DMS79 (cell line): ENCODE results near the gene PPM1L.

Source experiments
- DNase-seq: peaks from one replicate; lab custom pipeline; 2025; lab: John Stamatoyannopoulos, UW

The PPM1L gene

GRCh38 chr3:160765211-160765610, 9.2 kb downstream of the PPM1L start:
- DNase-seq, result no peak

DNA sequence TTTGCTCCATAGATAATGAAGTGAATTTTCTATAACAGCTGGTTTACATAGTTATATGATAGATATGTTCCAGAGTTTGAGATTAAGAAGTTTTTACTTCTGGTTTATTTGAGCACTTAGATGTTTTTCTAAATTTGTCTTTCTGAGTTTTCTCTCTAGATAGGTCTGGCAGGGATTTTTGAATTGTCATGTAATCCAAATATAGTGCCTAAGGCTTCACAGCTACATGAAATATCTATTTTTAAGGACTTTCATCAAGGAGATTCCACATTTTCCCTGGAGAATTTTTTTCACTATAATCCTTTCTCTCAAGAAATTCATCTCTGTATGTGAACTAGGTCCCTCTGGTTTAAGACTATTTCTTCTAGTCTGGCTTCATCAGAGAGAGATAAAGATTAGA, 12.0 kb downstream of the PPM1L start:
- no peak for DNase-seq

- no peak for DNase-seq
Measured at GRCh38 chr3:160768918-160769317, 12.9 kb downstream of the PPM1L start.

DNA sequence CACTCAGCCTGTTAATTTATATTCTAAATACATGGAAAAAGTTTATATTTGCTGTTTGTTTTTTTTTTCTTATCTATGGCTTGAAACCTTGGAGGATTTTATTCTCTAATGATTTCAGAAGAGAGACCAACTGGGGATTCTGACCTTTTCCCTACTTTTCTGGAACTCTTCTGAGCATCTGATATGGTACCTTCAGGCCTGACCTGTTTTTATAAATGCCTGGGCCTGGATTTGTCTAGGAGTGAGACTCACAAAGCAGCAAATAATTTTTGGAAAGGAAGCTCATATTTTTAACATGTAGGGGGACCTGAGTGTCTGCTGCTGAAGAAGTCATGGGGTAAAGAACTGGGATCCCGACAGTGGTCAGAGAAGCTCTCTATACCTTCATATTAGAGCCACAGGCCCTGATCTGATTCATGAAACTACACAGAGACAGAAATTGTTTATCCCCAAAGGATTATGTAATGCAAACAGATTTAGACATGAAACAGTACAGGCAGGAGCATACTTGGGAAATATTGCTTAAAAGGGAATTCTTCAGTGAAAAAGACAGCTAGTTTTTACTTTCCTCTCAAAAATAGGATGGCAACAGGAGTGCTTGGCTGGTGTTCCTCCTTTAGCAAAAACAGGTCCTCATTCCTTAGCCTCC, 15.9 kb downstream of the PPM1L start:
- no peak for DNase-seq

GRCh38 chr3:160773722-160774121, 17.7 kb downstream of the PPM1L start:
- DNase-seq, result no peak

DNA sequence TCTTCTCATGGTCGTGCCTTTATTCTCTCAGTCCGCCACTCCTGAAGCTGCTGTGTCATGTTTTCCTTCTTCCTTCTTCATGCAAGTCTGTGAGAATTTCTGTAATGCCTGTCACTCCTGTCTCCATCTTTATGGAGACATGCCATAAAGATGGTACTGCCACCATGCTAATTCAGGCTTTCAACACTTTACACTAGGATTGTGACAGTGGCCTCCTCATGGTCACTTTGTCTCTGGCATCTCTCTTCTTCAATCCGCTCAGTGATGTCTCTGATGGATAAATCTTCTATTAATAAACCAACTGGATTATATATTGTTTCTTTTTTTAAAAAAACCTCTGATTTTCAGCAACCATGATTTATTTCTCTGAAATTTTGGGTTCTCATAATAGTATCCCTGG, 18.1 kb downstream of the PPM1L start:
- DNase-seq, result no peak

DNA sequence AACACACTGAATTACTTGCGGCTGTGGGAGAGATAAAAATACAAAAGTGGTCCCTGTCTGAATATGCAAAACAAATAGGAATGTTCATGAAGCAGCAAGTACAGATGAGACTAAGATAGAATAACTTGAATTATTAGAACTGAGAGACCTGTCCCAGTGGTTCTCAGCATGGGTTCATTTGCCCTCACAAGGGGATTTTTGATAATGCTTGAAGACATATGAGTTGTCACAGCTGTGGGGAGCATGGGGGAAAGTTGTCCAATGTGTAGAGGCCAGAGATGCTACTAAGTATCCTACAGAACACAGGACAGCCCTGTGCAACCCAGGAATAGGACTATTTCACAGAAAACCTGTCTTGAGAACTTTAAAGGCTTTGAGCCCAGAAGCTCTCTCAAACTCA, 22.4 kb downstream of the PPM1L start:
- no peak for DNase-seq

- no peak for DNase-seq
Measured at GRCh38 chr3:160779040-160779439, 23.0 kb downstream of the PPM1L start.

DNA sequence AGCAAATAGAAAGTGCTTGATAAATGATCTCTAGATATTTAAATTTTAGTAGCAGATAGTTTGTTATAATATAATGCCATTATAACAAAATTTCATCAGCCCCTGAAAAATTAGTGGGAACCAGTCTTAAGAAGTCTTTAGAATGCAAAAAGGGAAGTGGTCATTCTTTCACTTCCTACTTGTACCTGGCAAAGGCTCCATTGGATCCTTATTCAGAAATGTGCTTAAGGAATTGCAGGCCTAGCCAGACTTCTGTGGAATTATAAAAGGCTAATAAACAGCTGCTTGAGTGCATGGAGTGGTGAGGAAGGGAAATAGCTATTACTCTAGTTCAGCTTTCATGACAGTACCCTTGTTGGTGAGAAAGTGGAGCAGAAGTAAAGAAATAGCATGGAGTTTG, 24.2 kb downstream of the PPM1L start:
- DNase-seq, result no peak

- no peak for DNase-seq
Measured at GRCh38 chr3:160781402-160781801, 25.4 kb downstream of the PPM1L start.

GRCh38 chr3:160781863-160782262, 25.8 kb downstream of the PPM1L start:
- DNase-seq, result no peak

DNA sequence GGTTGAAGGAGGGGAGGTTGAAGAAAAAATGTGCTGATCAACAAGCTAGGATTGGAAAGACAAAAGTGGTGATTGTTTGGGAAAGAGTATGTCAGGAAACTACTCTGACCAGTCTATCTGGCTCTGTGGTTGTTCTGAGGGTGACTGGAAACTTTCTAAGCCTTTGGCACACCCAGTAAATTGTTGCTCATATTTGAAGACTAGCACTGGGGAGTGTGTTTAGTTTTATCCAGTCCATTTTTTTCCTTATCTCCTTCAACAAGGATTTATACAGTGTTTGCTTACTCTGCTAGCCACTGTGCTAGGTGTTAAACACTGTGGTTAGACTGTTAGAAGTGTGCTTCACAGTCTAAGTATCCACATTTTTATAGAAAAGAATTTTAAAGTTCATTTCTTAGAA, 28.8 kb downstream of the PPM1L start:
- no peak for DNase-seq

DNA sequence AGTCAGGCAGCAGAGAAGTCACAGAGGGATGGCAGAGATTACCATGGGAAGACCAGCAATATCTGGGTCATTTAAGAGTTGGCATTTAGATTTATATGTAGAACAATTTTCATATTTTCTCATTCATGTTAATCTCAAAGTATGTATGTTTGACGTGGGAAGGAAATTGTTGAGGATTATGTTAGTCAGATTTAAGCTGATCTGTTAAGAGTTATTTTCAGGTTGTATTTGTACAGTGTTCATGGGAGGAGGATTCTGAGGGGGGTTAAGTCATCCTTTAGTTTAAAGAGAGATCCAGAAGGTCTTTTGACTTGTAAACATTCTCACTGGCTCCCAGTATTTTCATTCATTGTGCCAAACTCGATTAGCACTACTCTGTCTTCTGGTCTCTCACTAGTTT, 34.7 kb downstream of the PPM1L start:
- no peak for DNase-seq

DNA sequence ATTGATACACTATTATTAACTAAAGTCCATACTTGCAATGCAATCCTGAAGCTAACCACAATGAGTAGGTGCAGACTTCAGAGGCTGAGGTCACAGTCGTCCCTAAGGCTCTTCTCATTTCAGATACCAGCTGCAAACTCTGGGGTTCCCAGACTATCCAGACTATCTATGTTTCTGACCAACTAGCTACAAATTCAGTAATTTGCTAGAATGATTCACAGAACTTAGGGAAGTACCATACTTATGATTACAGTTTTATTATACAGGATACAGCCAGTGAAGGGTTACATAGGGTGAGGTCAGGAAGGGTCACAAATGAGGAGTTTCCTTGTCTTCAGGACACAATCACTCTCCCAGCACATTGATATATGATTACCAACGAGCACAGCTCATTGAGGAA, 36.5 kb downstream of the PPM1L start:
- DNase-seq, result no peak

- no peak for DNase-seq
Measured at GRCh38 chr3:160793722-160794252, 37.8 kb downstream of the PPM1L start.

DNA sequence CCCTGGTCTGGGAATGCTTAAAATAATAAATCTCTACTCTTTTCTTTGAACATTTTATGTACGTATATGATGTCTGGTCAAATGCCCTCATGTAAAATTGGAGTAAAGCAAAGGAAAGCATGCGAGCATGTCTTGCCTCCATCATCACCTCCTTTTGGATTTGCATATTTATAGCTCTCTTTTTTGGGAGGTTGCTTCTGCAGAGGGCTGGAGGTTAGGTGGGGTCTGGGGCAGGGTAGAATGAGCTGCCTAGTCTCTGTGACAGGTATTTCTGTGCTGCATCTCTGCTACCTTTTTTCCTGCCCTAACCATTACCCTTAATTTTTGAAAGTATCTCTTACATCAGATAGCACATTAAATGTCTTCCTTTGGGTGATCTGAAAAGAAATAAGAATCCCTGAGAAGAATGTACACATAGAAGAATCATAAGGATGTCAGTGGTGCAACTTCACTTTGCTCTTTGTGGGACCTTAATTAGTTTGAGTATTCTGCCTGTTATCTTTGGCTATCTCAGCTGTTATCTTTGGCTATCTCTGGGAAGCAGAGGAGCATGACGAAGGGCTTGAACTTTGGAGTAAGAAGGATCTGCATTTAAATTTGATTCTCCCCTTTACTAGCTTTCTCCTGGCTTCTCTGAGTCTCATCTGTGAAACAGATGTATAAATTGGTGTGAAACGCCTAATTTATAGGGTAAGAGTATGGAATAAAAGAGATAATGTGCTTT, 40.2 kb downstream of the PPM1L start:
- DNase-seq, result no peak

DNA sequence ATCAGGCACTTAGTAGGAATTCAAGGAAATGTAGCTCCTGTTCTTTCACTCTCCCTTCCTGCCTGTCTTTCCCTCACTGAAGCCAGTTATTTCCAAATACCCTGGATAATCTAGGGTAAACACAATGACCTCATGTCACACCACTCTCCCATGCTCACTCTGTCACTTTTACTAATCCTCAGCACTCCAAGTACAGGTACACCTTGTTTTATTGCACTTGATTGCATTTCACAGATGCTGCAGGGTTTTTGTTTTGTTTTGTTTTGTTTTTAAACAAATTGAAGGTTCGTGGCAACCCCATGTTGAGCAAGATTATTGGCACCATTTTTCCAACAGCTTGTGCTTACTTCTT, 40.8 kb downstream of the PPM1L start:
- peak; percentile 12 for DNase-seq

DNA sequence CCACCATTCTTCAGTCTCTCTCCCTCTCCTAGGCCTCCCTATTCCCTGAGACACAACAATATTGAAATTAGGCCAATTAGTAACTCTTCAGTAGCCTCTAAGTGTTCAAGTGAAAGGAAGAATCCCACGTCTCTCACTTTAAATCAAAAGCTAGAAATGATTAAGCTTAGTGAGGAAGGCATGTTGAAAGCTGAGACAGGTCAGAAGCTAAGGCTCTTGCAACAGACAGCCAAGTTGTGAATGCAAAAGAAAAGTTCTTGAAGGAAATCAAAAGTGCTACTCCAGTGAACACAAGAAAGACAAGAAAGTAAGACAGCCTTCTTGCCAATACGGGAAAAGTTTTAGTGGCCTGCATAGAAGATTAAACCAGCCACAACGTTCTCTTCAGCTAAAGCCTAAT, 41.3 kb downstream of the PPM1L start:
- DNase-seq, result no peak

GRCh38 chr3:160801386-160802118, 45.5 kb downstream of the PPM1L start:
- no peak for DNase-seq

GRCh38 chr3:160804762-160805161, 48.7 kb downstream of the PPM1L start:
- DNase-seq, result no peak

DNA sequence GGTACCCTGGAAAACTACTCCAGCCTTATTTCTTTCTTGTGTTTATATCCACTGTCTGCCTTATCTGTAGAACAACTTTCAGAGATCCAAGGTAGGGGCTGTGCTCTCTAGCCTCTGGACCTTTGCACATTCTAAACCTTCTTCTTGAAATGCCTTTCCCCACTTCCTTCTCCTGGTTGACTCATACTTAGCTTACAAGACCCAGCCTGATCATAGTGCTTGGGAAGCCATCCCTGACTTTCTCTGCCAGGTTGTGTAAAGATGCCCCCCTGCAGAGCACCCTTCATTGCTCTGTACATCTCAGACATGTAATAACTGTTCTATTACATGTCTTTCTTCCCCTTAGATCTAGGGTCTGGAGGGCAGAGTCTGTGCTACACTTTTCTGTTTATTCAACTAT, 50.1 kb downstream of the PPM1L start:
- DNase-seq, result no peak

GRCh38 chr3:160806686-160807085, 50.7 kb downstream of the PPM1L start:
- no peak for DNase-seq

GRCh38 chr3:160808838-160809237, 52.8 kb downstream of the PPM1L start:
- peak; percentile 82 for DNase-seq
